ENCODE data around the gene SH3TC2.

The SH3TC2 gene

GRCh38 chr5:149028984-149029383, 33.9 kb downstream of the SH3TC2 start:
- no peak for DNase-seq (ENCODE audit: low spot score)

GRCh38 chr5:149028161-149028560, 34.7 kb downstream of the SH3TC2 start:
- DNase-seq (ENCODE audit: low spot score), result no peak

- no peak for DNase-seq (ENCODE audit: low spot score)
Measured at GRCh38 chr5:149027636-149028035, 35.2 kb downstream of the SH3TC2 start.

DNA sequence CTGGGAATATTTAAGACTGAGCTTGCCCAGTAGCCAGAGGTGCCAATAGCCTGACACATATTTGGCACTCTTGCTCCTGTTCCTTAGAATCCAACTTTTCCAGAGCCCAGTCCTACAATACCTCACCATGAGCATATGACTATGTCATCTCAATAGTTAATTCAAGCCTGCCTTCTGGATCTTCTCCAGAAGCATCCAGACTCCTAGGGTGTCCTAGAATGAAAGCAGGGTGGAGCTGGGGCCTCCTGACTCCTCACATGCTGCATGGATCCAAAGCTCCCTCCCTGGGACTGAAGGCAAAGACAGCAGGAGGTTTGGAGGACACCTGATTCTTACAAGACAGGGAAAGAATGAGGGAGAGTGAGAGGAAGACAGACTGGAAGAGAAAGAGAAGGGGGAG, 37.9 kb downstream of the SH3TC2 start:
- no peak for DNase-seq (ENCODE audit: low spot score)

DNA sequence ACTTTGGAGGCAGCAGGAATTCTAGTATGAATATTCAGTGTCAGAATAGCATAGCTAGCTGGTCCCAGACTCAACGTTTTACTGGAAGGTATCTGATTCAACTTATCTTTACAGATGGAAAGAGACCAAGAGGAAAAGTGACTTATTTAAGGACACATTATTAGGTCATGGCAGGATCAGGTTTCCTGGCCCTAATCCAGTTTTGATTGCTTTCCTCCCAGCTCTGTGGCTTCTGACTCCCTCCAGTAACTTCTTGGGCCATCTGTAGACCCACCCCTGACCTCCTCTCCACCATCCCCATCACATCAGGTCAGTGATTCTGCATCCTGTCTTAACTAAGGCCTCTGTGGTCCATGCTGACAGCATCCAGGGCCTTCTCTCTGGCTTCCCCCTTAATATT, 38.4 kb downstream of the SH3TC2 start:
- no peak for DNase-seq (ENCODE audit: low spot score)

GRCh38 chr5:149022200-149022599, 40.7 kb downstream of the SH3TC2 start:
- no peak for DNase-seq (ENCODE audit: low spot score)

- DNase-seq (ENCODE audit: low spot score), result no peak
Measured at GRCh38 chr5:149019679-149020078, 43.2 kb downstream of the SH3TC2 start.

- DNase-seq (ENCODE audit: low spot score), result no peak
Measured at GRCh38 chr5:149018909-149019443, 43.9 kb downstream of the SH3TC2 start.

DNA sequence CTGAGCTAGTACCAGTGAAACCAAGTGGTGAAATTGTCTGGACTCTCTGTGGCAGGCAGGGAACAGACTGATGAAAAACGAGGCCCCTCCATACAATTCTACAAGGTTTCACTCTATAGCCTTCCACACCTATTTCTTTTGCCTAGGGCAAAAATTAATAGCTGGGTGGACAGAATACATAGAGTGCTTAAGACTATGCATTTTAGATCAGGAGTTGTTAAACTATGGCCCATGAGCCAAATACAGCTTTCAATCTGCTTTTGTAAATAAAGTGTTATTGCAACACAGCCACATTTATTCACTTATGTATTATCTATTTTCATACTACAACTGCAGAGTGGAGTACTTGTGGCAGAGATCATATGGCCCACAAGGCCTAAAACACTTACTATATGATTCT, 45.2 kb downstream of the SH3TC2 start:
- DNase-seq (ENCODE audit: low spot score), result no peak

DNA sequence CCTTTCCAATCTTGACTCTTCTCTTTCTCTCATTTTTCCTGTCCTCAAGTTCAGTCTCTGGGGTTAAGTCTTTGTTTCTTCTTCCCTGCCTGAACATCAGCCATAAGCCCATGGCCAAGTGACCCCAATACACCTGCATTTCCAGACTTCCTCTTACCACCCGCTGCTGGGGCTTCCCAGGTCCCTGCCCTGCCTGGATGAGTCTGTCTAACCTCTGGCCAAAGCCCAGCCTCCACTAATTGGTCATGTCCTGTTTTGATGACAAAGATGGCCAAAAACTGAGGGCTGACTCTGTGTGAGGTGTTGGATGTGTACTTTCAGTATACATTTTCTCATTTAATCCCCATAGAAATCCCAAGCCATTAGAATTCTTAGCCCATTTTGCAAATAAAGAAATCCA, 47.3 kb downstream of the SH3TC2 start:
- no peak for DNase-seq (ENCODE audit: low spot score)

DNA sequence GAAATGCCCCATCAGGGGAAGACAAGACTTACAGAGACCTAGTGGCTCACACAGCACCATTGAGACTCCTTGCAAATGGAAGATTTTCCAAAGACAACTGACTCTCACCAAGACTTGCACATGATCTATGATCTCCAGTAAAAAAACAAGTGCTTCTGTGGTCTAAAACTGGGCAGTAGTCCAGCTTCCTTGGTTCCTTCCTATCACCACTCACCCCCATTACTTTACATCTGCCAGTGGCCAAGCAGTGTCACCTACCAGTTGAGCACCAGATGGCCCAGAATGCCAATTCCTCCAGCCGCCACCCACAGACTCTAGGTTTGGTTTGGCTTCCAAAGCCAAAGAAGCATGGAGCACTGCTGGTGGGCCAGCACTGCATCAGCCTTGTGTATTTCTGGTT, 47.7 kb downstream of the SH3TC2 start:
- DNase-seq (ENCODE audit: low spot score), result no peak

GRCh38 chr5:149014571-149015031, 48.3 kb downstream of the SH3TC2 start:
- no peak for DNase-seq (ENCODE audit: low spot score)

DNA sequence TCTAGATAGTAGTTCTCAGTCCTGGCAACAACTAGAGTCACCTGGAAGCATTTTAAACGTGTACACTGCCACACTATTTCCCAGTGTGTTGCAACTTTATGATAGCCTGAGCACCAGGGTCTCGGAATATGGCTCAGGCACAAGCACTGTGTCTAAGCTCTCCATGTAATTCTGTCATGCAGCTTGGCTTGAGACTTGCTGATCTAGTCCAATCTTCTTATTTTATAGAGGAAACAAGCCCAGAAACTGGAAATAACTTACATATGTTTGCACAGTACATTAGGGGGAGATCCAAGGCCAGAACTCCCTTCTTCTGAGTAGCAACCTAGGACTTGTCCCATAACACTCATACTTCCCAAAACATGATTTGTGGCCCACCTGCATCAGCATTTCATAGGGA, 49.1 kb downstream of the SH3TC2 start:
- no peak for DNase-seq (ENCODE audit: low spot score)

DNA sequence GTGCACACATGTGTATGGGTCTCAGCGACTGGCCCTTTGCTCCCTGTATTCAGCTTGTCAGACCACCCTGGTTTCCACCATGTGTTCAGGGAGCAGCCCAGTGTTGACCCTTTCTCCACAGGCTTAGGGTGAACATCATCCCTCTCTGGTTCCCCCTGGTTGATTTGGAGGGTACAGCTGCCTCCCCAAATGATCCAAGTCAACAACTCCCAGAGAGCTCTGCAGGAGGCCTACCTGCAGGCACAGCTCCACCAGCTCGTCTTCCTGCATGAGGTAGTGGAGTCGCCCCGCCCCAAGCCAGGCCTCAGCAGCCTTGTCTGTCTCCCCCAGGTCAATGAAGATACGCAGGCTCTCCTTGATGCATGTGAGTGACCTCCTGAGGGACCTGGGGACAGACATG, 50.5 kb downstream of the SH3TC2 start:
- DNase-seq (ENCODE audit: low spot score), result no peak

DNA sequence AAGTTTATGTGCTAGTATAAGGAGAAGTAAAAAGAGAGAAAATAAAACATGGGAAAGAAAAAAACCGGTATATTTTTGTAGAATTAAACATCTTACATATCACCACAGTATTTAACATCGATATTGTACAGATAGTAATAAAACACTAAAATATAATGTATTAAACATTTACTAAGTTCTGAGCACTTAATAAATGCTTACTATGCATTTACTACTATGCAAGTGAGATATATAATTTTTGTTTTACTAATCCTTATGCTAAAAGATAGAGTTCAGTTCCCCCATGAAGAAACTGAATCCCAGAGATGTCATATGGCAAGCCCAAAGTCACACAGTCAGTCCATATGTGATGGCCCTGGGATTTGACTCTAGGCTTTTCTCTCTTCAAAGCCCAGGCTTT, 51.1 kb downstream of the SH3TC2 start:
- no peak for DNase-seq (ENCODE audit: low spot score)

DNA sequence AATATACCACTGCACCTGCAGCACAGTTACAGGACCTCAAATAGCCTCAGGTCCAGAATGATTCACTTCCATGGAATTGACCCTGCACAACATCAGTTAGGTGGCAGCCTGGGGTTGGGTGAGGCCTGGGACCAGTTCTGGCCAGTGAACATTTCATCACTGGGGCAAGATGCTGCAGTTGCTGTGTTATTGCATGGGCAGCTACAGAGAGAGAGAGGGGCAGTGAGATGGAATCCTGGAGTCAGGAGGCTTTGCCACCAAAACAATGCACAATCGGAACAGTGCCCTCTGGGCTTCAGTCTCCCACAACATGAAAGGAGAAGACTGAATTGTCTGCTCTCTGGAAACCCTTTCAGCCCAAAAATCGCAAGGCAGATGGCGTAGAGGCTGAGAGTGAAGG, 51.8 kb downstream of the SH3TC2 start:
- peak; percentile 43 for DNase-seq (ENCODE audit: low spot score)

DNA sequence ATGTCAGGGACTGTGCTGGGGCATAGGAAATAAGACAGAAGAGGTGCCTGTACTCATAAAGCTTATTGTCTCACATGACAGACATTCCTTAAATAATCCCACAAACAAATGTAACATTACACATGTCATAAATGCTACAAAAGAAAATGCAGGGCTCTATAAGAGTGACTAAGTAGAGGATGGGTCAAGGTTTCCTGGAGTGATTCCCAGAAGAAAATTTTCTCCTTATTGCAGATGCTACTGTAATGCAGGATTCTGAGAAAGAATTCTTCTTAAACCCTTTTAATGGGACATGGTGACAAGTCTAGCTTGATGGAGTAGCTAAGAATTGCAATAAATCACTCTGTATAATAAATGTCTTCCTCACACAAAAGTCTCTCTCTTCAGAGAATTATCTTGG, 55.7 kb downstream of the SH3TC2 start:
- no peak for DNase-seq (ENCODE audit: low spot score)

GRCh38 chr5:149006426-149006825, 56.4 kb downstream of the SH3TC2 start:
- no peak for DNase-seq (ENCODE audit: low spot score)

- no peak for DNase-seq (ENCODE audit: low spot score)
Measured at GRCh38 chr5:149005077-149005892, 57.6 kb downstream of the SH3TC2 start.

GRCh38 chr5:149004559-149004958, 58.3 kb downstream of the SH3TC2 start:
- DNase-seq (ENCODE audit: low spot score), result no peak

DNA sequence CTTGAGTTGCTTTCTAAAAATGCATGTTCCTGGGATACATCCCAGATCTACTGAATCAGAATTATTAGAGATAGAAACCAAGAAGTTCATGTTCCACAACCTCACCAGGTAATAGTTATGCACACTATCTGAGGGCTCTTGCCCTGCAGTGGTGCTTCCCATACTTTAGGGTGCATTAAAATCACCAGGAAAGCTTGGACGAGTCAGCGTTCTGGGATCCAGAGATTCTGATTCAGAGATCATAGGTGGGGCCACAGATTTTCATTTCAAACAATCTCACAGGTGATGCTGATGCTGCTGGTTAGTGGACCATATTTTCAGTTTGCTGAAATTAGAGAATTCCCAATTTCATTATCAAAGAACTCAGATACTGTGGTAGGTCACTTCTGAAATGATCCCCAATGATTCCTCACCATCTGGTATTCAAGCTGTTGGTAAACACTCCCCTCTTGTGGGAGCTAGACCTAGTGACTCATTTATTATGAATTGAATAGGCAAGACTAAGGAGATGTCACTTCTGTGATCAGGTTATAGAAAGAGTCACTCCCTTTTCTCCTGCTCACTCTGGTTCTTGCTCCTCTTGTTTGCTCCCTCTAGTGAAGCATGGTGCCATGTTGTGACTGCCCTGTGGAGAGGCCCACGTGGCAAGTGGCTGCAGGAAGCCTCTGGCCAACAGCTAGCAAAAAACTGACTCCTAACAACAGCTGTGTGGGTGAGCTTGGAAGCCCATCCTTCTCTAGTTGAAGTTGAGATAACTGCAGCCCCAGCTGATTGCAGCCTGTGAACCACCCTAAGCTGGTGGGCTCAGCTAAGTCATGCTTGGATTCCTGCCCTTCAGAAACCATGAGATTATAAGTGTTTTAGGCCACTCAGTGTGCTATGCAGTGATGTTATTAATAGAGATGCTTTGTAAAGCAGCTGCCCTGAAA, 59.8 kb downstream of the SH3TC2 start:
- DNase-seq (ENCODE audit: low spot score), result no peak

DNA sequence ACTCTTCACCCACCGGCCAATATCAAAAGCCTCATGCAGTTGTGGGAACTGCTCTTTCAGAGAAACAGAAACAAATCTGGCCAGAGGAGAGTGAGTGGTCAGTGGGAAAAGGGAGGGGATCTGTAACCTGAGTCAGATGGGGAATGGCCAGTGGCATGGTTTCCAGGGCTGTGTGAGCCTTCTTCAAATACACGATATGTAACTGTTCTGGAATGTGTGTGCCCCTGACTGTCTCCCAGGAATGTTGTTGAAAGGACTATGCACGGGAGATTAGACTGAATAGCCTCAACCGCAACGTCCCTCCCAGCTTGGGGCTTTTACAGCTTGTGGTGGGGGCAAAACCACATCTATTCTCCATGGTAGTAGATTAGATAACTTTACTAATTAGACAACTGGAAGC, 60.8 kb downstream of the SH3TC2 start:
- DNase-seq (ENCODE audit: low spot score), result no peak

GRCh38 chr5:149001162-149001561, 61.7 kb downstream of the SH3TC2 start:
- no peak for DNase-seq (ENCODE audit: low spot score)
